ENCODE data around the gene ADH7.

Gene ADH7

GRCh38 chr4:99436976-99437722 lies 2.0 kb upstream of the ADH7 start:
- TF ChIP-seq SIN3A (IDR thresholded peaks at IDR 0.05; ENCODE audit: borderline replicate concordance, insufficient read depth, low read length) (no peak), FOXP2 (optimal IDR thresholded peaks at IDR 0.05; ENCODE audit: borderline replicate concordance, extremely low read depth, extremely low read length, insufficient read depth) (no peak), POLR2AphosphoS5 (IDR thresholded peaks at IDR 0.05; ENCODE audit: low read depth, low read length) (no peak), REST (IDR thresholded peaks at IDR 0.05; ENCODE audit: insufficient read depth in 1 of 2, low read depth in 2 of 2, low read length in 2 of 2) (no peak), TAF1 (IDR thresholded peaks at IDR 0.05; ENCODE audit: borderline replicate concordance, insufficient read depth, low read length) (no peak)

- TF ChIP-seq TAF1 (IDR thresholded peaks at IDR 0.05; ENCODE audit: borderline replicate concordance, insufficient read depth, low read length) (no peak), POLR2AphosphoS5 (IDR thresholded peaks at IDR 0.05; ENCODE audit: low read depth, low read length) (no peak), SIN3A (IDR thresholded peaks at IDR 0.05; ENCODE audit: borderline replicate concordance, insufficient read depth, low read length) (no peak), FOXP2 (optimal IDR thresholded peaks at IDR 0.05; ENCODE audit: borderline replicate concordance, extremely low read depth, extremely low read length, insufficient read depth) (no peak), REST (IDR thresholded peaks at IDR 0.05; ENCODE audit: insufficient read depth in 1 of 2, low read depth in 2 of 2, low read length in 2 of 2) (no peak)
Measured at GRCh38 chr4:99436462-99436861, 1.3 kb upstream of the ADH7 start.

- no peak for TF ChIP-seq REST (IDR thresholded peaks at IDR 0.05; ENCODE audit: insufficient read depth in 1 of 2, low read depth in 2 of 2, low read length in 2 of 2)
- TF ChIP-seq SIN3A (IDR thresholded peaks at IDR 0.05; ENCODE audit: borderline replicate concordance, insufficient read depth, low read length) = no peak
- no peak for TF ChIP-seq POLR2AphosphoS5 (IDR thresholded peaks at IDR 0.05; ENCODE audit: low read depth, low read length)
- no peak for TF ChIP-seq FOXP2 (optimal IDR thresholded peaks at IDR 0.05; ENCODE audit: borderline replicate concordance, extremely low read depth, extremely low read length, insufficient read depth)
- TF ChIP-seq TAF1 (IDR thresholded peaks at IDR 0.05; ENCODE audit: borderline replicate concordance, insufficient read depth, low read length) = no peak
Measured at GRCh38 chr4:99430106-99430505, 5.0 kb downstream of the ADH7 start.

GRCh38 chr4:99417125-99417524 lies 18.0 kb downstream of the ADH7 start:
- TF ChIP-seq REST (IDR thresholded peaks at IDR 0.05; ENCODE audit: insufficient read depth in 1 of 2, low read depth in 2 of 2, low read length in 2 of 2) (no peak), FOXP2 (optimal IDR thresholded peaks at IDR 0.05; ENCODE audit: borderline replicate concordance, extremely low read depth, extremely low read length, insufficient read depth) (no peak), TAF1 (IDR thresholded peaks at IDR 0.05; ENCODE audit: borderline replicate concordance, insufficient read depth, low read length) (no peak), POLR2AphosphoS5 (IDR thresholded peaks at IDR 0.05; ENCODE audit: low read depth, low read length) (no peak), SIN3A (IDR thresholded peaks at IDR 0.05; ENCODE audit: borderline replicate concordance, insufficient read depth, low read length) (no peak)
